Uterus (tissue), 2 donors: ENCODE data around the gene LCA5.

Experiments used
- POLR2A ChIP-seq, 2 donors: fragments of 450-650 bp; IDR thresholded peaks; one replicate each; pipeline ENCODE4 v1.6.1; 2016; ENCODE audit warnings: antibody characterized with exemption in 2 of 2, mild to moderate bottlenecking in 1 of 2, moderate library complexity in 1 of 2
- TF ChIP-seq, protein P1 (sequence below), 4 experiments: fragments of 200-600 bp in 2 of 4; fragments of 450-650 bp in 2 of 4; sonication (generic) in 2 of 4; IDR thresholded peaks; one replicate each; pipeline ENCODE4 v1.5.1; 2016 to 2019; ENCODE audit warnings: antibody characterized with exemption in 4 of 4, mild to moderate bottlenecking in 2 of 4, moderate library complexity in 1 of 4

- TF ChIP-seq POLR2A (IDR thresholded peaks at IDR 0.05), result no peak
- TF ChIP-seq, protein P1, sequence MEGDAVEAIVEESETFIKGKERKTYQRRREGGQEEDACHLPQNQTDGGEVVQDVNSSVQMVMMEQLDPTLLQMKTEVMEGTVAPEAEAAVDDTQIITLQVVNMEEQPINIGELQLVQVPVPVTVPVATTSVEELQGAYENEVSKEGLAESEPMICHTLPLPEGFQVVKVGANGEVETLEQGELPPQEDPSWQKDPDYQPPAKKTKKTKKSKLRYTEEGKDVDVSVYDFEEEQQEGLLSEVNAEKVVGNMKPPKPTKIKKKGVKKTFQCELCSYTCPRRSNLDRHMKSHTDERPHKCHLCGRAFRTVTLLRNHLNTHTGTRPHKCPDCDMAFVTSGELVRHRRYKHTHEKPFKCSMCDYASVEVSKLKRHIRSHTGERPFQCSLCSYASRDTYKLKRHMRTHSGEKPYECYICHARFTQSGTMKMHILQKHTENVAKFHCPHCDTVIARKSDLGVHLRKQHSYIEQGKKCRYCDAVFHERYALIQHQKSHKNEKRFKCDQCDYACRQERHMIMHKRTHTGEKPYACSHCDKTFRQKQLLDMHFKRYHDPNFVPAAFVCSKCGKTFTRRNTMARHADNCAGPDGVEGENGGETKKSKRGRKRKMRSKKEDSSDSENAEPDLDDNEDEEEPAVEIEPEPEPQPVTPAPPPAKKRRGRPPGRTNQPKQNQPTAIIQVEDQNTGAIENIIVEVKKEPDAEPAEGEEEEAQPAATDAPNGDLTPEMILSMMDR (IDR thresholded peaks at IDR 0.05), result no peak
These were observed 32.9 kb downstream of the LCA5 start for GRCh38 chr6:79504372-79504771.
